ENCODE results near the gene MAP4K3.
A peak's percentile ranks its signal among the peaks of the same experiment; 100 is the strongest.

The MAP4K3 gene

DNA sequence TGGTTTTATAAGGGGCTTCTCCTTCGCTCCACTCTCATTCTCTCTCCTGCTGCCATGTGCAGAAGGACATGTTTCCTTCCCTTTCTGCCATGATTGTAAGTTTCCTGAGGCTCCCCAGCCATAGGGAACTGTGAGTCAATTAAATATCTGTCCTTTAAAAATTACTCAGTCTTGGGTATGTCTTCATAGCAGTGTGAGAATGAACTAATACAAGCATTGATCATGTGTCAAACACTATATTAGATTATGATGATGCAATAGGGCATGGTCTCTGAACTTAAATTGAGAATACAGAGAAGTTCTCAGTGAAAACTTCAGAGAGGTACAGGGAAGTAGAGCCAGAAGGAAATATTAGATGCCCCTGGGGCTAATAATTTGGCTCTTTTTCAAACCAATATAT, 5.9 kb upstream of the MAP4K3 start:
- DNase-seq, result no peak

DNA sequence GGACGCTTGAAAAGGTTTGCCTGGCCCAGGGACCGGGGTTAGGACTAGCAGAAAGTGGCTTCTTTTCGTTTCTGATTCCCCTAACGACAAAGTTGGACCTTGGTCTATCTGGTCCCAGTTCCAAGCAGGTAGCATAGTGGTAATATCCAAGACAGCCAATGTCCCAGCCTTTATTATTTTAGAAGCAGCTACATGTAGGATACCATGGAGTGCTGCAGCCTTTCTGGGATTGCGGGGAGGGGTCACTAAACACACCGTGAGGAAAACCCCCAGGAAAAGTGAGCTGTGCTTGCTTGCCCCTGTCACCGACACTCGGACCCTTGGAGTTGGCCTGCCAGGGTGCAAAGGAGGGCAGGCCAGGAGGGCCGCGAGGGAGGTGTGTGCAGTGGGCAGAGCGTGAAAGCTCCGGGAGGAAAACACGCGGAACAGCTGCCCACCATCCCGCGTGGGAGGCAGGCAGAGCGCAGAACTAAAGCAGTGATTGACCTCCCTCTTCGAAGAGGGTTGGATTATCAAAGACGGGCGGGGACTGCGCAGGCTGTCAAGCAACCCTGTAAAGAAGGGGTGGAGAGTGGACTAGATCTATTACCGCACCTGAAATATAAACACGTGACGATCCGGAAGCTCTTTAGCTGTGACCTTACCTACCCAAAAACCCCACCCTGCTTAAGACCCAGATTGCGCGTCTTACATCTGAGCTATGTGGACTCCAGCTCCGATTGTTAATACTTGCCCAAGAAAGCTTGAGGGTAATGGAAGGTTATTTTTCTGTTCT, 624 bp upstream of the MAP4K3 start:
- peak; percentile 39 for DNase-seq

DNA sequence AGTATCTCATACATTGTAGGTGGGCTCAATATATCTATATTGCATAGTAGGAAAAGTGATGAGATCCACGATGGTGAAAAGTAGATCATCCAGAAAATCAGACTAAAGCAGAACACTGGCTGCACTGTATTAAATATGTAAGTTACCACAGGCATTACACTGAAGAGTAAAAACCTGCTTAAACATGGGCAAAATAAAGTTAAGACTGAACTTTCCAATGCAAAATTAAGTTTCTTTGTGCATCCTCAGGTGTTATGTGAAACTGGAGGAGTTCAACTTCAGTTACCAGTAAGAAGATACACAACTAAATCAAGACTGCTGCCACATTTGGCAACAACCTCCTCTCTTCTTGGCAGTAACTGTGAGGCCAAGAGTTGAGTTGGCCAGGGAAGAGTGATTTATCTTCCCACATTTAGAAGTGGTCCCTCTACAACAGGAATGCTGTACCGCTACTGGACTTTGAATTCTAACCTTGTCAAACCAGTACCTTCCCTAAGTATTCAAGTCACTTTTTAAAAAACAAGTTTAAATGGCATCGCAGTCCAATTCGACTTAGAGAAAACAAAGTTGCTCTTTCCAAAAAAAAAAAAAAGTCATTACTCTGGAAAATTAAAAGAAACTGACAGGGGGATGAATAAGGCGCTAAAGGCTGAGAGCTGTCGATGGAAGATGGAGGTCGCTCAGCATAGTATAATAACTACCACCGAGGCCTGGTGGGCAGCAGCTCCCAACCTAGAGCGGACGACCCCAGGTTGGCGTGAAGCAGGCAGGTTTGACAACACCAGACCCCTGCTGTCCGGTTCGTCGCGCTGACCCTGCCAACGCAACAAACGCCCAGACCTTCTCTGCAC, 1.1 kb downstream of the MAP4K3 start:
- DNase-seq, result no peak

DNA sequence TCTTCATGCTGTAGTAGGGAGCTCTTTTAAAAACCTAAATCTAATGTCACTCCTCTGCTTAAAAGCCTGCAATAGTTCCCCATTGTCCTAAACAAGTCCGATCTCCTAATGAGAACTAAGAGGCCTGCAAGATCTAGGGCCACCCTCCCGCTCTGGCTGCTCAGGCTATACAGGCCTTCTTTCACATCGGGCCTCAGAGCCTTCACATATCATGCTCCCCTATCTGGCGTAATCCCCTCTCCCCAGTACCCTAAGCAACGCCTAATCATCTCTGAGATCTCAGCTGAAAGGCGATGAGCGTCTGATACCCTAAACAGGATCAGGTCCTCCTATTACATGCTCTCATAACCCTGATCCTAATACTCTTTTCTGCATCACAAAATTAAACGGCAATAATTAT, 1.9 kb downstream of the MAP4K3 start:
- DNase-seq, result no peak

DNA sequence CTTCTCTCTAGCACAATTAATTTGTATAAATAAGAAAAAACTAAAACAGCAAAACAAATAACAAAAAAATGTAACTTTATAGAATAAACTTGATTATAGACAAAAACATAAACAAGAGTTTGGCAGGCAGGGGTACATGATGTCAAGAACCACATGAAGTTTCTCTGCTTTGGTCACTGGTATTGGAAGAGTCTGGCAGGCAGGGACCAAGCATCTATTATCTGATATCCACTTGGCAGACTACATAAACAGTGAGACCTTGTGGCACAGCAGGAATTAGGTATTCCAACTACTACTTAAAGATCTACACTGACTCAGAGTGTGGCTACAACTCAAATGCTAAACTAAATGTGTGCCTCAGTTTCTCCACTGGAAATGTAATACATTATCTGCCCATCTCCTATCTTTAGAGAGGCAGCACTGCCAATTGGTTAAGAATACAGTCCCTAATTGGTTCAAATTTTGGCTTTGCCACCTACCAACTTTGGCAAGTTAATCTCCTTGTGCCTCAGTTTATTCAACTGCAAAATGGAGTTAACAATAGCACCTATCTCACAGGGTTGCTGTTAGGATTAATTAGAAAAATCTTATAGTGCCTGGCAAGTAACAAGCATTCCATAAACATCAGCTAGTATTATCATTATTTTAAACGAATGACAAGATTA, 2.7 kb downstream of the MAP4K3 start:
- DNase-seq, result no peak

DNA sequence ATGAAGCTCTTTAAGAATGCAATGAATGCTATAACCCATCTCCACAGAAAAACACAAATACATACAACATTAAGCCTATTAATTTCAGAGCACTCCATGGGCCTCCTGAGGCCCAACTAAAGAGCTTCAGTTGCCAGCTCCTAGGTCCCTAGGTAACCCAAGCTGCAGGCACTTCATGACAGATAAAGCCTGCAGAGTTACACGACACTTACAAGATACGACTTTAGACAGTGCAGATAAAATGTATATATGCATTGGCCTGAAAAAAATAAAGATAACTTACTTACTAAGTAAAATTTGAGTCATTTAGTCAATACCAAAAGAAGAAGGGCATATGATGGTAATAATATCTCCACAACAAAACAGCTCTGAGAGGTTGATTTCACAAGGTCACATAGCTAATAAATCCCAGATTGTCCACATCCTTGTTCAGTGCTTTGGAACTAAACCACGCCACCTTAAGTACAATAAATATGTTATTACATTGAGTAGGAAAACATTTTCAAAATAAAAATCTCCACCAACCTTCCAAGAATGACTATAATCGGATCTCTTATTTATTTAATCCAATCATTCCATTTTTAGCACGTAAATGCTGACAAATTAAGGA, 3.4 kb downstream of the MAP4K3 start:
- no peak for DNase-seq

DNA sequence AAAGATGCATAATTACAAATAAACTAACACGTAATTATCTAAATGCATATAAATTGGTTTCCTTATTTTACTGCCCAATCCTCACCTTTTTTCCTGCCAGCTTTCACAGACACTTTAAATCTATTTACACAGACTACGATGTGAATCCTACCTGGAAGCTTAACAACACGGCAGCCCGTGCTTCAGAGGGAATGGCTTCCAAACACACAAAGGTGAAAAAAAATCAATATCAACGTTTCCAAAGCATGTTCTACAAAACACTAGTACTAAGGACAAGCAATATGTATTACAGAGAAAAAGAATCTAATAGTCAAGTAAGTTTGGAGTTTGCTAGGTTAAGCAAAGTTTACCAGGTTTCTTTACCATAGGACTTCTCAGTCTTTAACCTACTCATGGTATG, 4.4 kb downstream of the MAP4K3 start:
- DNase-seq, result no peak

DNA sequence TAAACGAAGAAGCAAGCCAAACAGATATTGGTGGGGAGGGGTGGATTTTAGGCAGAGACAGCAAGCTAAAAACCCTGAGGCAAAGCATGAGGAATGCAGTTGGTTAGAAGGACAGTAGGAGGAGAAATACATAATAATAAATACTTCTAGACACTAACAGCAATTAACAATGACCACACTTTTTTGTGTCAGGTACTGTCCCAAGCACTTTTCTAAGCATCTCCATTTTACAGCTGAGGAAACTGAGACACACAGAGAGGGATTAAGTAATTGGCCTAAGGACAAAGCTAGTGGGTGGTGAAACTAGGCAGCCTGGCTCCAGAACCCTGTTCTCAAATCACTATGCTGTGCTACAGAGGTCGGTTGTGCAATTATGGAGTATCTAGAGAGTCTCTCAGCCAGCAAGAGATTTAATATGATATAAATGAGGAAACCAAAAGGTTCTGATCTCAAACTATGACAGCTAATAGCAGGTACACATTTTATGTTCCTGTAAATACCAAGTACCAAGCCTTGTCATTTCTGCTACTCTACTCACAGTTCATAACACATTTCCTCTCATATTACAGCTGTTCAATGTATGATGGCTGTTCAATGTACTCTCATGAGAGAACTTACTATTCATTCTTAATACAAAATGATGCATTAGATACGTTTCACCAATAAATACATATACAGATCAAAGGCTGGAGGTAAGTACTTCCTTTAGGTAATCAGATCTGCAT, 5.3 kb downstream of the MAP4K3 start:
- no peak for DNase-seq

DNA sequence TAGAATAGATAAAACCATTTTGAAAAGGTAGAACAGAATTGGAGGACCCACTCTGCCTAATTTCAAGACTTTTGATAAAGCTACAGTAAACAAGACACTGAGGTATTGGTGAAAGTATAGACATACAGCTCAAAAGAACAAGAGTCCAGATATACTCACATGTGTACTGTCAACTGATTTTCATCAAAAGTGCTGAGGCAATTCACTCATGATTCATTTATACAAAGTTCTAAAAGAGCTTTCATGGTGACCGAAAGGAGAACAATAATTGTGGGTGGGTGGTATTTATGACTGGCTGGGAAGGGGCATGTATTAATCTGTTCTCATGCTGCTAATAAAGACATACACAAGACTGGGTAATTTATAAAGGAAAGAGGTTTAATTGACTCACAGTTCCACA, 7.3 kb downstream of the MAP4K3 start:
- DNase-seq, result no peak

DNA sequence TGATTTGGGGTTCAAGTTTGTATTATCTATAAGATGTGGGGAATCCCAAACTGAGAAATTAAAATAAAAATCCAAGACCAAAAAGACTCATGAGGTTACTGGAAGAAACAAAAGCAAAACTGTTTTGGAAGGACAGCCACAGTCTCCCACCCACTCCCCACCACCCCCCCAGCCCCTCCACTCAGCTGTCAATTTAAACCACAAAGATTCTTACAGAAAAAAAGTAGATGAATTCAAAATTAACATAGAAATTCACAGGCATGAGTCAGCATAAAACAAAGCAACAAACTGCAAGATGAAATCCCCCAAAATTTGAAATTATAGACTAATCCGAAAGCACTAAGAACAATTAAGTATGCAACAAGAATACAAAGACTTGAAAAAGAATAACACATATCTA, 12.1 kb downstream of the MAP4K3 start:
- DNase-seq, result no peak

DNA sequence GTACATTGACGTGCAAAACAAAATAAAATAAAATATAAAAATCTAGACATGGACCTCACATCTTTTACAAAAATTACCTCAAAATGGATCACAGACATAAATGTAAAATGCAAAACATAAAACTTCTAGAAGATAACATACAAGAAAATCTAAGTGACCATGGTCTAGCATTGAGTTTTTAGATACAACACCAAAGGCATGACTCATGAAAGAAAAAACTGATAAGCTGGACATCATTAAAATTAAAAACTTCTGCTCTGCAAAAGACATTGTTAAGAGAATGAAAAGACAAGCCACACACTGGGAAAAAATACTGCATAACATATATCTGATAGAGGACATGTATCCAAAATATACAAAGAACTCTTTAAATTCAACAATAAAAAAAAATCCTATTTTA, 14.4 kb downstream of the MAP4K3 start:
- DNase-seq, result no peak

DNA sequence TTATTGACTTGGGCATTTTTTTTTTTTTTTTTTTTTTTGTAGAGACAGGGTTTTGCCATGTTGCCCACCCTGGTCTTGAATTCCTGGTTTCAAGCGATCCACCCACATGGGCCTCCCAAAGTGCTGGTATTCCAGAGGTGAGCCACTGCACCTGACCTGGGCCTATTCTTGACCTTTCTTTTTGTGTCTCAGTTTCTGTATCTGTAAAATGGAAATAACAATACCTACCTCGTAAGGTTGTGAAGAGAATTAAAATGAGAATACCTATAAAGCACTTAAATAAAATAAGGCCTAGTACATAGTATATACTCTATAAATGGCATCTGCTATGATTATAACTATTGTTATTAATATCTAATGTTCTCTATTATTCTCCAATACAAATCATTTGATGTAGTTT, 15.7 kb downstream of the MAP4K3 start:
- DNase-seq, result no peak

DNA sequence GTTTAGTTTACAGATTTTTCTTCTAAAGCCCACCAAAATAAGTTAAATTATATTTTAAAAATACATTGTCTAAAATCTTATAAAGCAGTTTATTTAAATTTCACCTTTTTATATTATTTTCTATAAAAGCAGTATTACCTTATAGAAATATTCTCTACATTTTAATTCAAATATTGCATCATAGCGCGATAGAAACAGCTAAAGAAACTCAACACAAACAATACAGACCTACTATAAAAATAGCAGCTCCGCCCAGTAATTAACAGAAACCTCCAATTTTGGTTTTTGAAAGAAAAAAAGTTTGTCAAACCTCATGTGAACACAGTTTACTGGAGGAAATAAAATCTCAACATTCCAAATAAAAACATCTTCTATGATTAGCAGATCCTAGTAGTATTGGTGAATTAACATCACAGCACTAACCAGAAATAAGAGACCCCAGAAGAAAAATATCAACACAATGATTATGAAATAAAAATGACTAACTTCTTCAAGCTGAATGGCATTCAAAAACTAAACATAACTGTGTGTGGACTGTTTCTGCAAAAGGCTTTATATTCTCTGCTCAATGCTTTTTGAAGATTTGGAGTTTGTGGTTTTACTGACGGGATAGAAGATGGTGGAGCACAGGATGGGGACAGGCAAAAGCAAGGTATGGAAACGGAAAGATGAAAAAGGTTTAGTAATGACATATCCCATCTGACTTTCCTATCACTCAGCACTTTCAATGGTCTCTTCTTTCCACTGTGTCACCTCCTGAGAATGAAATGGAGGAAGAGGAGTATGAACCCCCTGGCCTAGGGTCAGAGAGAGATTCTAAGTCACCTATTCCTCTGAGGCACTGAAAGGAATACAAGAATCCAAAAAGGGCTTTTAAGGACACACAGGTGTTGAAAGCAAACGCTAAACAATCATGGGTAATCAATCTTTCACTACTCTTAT, 17.5 kb downstream of the MAP4K3 start:
- no peak for DNase-seq

DNA sequence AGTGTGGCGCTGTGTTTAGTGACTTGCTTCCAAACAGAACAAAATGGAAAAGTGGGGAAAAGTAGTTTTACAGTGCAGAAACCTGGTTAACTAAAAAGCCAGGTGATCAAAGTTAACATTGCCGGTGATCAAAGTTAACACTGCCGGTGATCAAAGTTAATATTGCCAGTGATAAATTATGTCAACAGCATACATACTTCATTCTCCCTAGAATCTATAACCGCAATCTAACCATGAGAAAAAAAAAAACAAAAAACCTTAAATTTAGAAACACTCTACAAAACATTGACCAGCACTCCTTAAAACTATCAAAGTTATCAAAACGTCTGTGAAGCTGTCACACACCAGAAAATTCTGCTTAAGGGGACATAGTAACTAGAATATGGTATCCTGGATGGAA, 18.6 kb downstream of the MAP4K3 start:
- no peak for DNase-seq

DNA sequence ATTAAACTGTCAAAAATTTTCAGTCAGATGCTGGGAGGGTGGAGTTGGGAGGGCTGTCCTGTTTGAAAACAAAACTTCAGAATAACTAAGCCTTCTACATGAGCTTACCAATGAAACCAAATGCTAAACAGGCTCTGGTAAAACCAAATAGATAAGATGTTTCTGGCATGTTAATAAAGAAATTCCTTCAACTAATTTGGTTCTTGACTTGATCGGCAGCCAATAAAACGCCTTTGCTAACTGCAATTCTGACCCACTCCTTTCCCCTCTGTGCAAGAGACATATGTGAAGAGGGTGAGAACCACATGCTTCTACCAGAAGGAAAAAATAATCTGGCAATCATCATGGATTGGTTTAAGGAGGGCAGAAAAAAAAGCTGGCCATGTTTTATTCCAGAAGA, 20.9 kb downstream of the MAP4K3 start:
- no peak for DNase-seq

DNA sequence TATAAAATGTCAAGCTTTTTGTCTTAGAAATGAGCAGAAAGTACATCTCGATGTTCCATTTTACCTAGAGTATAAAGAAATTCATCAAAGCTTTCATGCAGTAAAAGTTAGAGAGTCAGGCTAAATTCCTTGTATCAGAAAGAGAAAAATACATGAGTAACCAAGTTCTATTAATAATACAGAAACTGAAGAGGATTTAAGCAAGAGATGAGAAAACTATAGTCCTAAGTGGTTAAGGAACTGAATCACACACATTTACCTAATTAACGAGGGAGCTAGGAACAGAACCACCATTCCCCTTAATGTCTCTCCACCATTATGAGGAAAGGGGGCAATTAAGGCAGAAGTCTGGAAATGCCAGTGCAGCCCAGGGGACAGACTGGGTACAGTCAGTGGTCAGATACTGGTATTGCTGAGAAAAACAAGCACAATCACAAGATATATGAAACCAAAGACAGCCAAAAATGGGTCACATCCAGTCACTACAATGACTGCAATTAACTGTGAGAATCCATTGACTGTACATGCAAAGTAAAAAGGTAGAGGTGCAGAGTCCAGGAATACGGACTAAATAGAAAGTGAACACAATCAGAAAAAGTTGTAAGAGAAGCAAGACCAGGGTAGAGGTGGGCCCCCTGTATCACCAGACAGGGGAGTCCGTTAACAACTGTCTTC, 23.9 kb downstream of the MAP4K3 start:
- no peak for DNase-seq

DNA sequence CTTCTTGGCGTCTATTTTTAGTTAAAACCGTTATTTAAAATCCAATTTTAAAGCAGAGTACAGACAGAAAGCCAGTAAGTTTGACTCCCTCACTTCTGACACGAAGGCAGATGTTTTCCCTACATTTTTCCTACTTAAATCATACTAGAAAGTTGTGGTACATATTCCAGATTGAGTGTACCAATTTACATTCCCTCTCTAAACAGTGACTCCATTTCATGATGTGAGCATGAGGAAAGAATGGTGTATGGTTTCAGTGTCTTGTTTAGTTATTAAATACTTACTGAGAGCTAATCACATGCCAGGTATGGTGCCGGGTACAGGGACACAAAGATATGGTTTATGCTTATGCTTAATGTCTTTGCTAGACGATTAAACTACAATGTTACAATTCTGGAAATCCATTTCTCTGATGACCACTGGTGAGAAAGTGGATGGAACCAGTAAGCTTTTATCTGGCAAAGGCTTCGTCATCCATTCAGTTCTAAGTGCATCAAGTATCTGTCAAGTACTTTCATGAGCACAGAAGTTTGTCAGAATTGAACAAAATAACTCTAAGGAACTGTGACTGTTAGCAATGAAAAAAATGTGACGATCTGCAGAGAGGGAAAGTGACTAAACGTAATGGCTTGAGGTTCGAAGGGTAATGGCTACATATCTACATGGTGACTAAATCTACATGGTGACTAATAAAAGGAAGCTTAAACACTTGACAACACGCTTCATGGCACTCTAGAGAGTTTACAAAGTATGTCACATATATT, 25.7 kb downstream of the MAP4K3 start:
- no peak for DNase-seq

DNA sequence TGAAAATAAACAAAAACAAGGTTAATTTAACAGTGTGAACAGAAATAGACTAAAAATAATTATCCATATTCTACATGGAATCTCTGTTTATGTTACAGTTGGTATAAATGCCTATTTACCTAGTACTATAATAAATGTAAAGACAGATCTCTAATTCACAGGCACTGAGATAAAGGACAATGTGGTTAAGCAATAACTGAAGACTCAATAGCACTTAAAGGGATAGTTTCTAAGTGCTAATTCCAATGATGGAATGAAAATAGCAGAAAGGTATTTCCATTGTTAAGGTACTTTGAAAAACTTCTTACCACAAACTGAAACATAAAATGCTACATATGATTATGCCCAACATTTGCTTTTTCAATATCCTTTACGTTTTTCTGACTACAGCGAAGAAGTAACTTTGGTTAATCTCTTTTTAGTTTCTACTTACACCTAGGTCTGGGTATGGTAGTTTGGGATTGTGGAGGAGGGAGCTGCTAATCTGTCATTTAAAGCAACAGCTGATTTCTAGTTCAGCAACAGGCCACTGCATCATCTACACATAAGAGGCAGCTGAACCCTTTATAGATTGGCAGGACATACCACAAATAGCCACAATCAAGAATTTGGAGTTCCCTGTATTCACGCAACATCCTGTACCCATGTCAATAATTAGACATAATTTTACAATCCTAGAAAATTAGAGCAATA, 27.2 kb downstream of the MAP4K3 start:
- no peak for DNase-seq

DNA sequence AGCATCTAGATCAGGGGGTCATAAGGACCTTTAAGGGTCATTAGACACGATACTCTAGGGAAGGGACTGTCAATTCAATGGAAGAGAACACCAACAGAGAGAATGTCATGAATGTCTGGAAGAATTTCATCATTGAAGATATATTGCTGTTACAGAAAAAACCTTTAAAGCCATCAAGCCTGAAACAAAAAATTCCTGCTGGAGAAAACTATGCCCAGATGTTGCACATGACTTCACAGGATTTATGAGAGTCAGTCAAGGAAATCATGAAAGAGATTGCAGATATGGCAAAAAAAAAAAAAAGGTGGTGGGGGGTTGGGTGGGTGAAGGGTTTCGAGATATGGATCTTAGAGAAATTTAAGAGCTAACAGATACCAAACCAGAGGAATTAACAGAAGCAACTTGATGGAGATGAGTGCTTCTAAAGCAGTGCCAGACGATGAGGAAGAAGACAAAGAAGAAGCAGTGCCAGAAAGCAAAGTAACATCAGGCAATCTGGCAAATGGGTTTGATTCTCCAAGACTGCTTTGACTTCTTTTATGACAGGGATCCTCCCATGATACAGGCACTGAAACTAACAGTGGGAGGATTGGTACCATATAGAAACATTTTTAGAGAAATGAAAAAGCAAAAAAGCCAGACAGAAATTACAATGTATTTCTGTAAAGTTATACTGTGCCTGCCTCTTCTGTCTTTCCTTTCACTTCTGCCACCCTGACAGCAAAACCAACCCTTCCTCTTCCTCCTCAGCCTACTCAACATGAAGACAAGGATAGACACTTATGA, 28.5 kb downstream of the MAP4K3 start:
- no peak for DNase-seq
